Uterus (tissue), 4 donors: ENCODE measurements around the gene ATP5IF1. TPM values are rescaled to one million over a fixed set of nuclear protein-coding genes. Genes with fewer than 3 reads are reported as not detected.

ENCODE experiments used
- DNase-seq, 2 donors: peaks; one replicate each; pipeline ENCODE4 v3.0.0-alpha.2; 2019 to 2020
- H3K27ac ChIP-seq, 2 donors: fragments of 200-600 bp; sonication (generic); 1 replicate in 1 of 2; 2 replicates in 1 of 2; pipeline ENCODE4 v1.5.1; 2016 to 2018
- H3K27me3 ChIP-seq, 2 donors: fragments of 200-600 bp; sonication (generic); one replicate each; pipeline ENCODE4 v1.5.1; 2018 to 2019; ENCODE audit warnings: control low read depth in 1 of 2
- H3K36me3 ChIP-seq, 2 donors: fragments of 200-600 bp; sonication (generic); one replicate each; pipeline ENCODE4 v1.5.1; 2019; ENCODE audit warnings: control low read depth in 1 of 2
- H3K4me1 ChIP-seq, 2 donors: fragments of 200-600 bp; sonication (generic); one replicate each; pipeline ENCODE4 v1.5.1; 2018 to 2019; ENCODE audit warnings: control low read depth in 1 of 2
- H3K4me3 ChIP-seq, 2 donors: fragments of 200-600 bp; sonication (generic); 1 replicate in 1 of 2; 2 replicates in 1 of 2; pipeline ENCODE4 v1.5.1; 2018 to 2019; ENCODE audit warnings: mild to moderate bottlenecking in 1 of 2
- H3K9me3 ChIP-seq, 2 donors: fragments of 200-600 bp; sonication (generic); one replicate each; pipeline ENCODE4 v1.5.1; 2019; ENCODE audit warnings: control low read depth in 1 of 2
- POLR2A ChIP-seq, 2 donors: fragments of 450-650 bp; IDR thresholded peaks; one replicate each; pipeline ENCODE4 v1.6.1; 2016; ENCODE audit warnings: antibody characterized with exemption in 2 of 2, mild to moderate bottlenecking in 1 of 2, moderate library complexity in 1 of 2
- intact Hi-C: fragments of 100-400 bp; cut with DNase I; formaldehyde crosslinking; loops from one replicate; pipeline ENCODE4 v1.15.1; 2023; ENCODE audit warnings: low total_unique reads
- total RNA-seq, 4 donors: library from RNA; depleted of rRNA in 3 of 4; stranded (reverse); fragments of >200 nt in 3 of 4; gene quantifications; one replicate each; pipeline versions ENCODE4 v1.1.0 to v1.2.4, GENCODE V29; 2014 to 2023
- TF ChIP-seq, protein P1 (sequence below), 4 experiments: fragments of 200-600 bp in 2 of 4; fragments of 450-650 bp in 2 of 4; sonication (generic) in 2 of 4; IDR thresholded peaks; one replicate each; pipeline ENCODE4 v1.5.1; 2016 to 2019; ENCODE audit warnings: antibody characterized with exemption in 4 of 4, mild to moderate bottlenecking in 2 of 4, moderate library complexity in 1 of 4
- donor health status: DM: yes; HTN: yes; CAD: no.

The ATP5IF1 gene
- total RNA-seq, result 100 to 1,000 TPM in 1 of 4 donors, 10 to 100 TPM in 3; 57.1 to 103 (median 82.2) TPM

DNA sequence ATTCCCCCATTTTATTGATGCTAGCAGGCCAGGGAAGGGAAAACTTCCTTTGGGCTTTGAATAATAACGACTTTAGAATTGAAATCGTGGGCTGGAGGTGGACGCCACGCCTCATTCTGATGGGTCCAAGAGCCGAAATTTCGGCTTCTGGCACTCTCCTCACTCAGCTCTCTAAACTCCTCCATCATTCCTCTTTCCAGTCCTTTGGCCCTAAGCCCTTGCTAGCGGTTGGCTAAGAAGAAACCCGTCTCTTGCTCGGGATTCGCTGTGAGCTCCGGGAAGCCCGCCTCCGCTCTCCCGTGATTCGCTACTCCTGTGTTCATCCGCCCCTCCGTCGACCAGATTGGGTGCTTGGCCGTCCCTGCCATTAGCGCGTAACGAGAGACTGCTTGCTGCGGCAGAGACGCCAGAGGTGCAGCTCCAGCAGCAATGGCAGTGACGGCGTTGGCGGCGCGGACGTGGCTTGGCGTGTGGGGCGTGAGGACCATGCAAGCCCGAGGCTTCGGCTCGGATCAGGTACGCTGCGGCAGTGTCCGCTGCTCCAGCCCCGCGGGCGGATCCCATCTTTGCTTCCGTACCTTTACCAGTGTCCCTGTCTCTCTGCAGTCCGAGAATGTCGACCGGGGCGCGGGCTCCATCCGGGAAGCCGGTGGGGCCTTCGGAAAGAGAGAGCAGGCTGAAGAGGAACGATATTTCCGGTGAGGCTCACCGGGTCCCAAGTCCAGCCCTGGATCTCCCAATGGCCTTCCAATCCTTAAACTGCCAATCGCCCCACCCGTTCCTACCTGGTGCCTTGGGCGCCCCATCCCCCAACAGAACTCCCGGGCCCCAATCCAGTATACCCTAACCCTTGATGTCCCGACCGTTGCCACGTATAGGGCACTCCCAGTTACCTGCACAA lies at the start of gene ATP5IF1:
ATP5IF1 (plus strand) TSS at position 370 of the 901 bp plus-strand sequence; CDS start at position 430, 60 bp downstream.
- intact Hi-C loops, result no loop called here
- H3K9me3 ChIP-seq, result no peaks in the 10 kb centered on the region
- H3K27me3 ChIP-seq, result no peaks in the 10 kb centered on the region
- H3K27ac ChIP-seq, result peak within 1 kb of the TSS; percentile 79 to 88
- H3K4me3 ChIP-seq, result peak within 1 kb of the TSS; percentile 51 to 85
- H3K4me1 ChIP-seq, result peaks cover 0 to 8% of the 10 kb centered on the region in 2 donors
- DNase-seq, result peak; percentile 97 to 98
- no peaks in the 10 kb centered on the region for H3K36me3 ChIP-seq
- peak; percentile 96 to 97 for TF ChIP-seq POLR2A (IDR thresholded peaks at IDR 0.05)
- TF ChIP-seq, protein P1, sequence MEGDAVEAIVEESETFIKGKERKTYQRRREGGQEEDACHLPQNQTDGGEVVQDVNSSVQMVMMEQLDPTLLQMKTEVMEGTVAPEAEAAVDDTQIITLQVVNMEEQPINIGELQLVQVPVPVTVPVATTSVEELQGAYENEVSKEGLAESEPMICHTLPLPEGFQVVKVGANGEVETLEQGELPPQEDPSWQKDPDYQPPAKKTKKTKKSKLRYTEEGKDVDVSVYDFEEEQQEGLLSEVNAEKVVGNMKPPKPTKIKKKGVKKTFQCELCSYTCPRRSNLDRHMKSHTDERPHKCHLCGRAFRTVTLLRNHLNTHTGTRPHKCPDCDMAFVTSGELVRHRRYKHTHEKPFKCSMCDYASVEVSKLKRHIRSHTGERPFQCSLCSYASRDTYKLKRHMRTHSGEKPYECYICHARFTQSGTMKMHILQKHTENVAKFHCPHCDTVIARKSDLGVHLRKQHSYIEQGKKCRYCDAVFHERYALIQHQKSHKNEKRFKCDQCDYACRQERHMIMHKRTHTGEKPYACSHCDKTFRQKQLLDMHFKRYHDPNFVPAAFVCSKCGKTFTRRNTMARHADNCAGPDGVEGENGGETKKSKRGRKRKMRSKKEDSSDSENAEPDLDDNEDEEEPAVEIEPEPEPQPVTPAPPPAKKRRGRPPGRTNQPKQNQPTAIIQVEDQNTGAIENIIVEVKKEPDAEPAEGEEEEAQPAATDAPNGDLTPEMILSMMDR (IDR thresholded peaks at IDR 0.05), result no peak

DNA sequence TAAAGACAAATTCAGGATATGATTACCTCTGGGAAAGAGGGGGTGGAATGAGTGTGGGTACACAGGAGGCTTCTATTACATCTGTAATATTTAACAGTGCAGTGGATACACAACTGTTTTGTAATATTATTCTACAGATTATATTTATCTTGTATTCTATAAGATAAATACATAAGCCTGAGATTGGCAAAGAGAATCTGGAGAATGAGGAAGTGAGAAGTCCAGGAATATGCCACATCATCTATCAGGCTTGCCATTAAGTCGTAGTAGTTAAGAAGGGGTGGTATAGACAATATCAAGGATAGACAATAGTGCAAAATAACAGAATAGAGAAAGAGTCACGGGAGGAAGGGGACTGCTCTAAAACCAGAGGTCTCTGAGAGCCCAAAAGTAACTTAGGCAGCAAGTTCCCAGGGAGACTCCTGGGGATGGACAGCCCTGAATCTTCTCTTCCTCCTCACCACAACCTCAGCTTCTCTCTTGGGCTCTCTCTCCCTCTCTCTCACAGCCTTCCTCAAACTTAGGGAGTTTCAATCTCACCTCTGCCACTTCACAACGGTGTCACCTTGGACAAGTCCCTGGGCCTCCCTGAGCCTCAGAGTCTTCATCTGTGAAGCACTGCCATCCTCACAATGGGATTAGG lies 45.5 kb upstream of the ATP5IF1 start:
- no peaks in the 10 kb centered on the region for H3K9me3 ChIP-seq
- no peaks in the 10 kb centered on the region for H3K4me1 ChIP-seq
- no peaks in the 10 kb centered on the region for H3K27me3 ChIP-seq
- H3K4me3 ChIP-seq, result no peak overlapping the region
- DNase-seq, result no peak
- intact Hi-C loops, result no loop called here
- no peak overlapping the region for H3K27ac ChIP-seq
- H3K36me3 ChIP-seq, result no peaks in the 10 kb centered on the region
- TF ChIP-seq POLR2A (IDR thresholded peaks at IDR 0.05), result no peak
- TF ChIP-seq, protein P1 (IDR thresholded peaks at IDR 0.05), result no peak

DNA sequence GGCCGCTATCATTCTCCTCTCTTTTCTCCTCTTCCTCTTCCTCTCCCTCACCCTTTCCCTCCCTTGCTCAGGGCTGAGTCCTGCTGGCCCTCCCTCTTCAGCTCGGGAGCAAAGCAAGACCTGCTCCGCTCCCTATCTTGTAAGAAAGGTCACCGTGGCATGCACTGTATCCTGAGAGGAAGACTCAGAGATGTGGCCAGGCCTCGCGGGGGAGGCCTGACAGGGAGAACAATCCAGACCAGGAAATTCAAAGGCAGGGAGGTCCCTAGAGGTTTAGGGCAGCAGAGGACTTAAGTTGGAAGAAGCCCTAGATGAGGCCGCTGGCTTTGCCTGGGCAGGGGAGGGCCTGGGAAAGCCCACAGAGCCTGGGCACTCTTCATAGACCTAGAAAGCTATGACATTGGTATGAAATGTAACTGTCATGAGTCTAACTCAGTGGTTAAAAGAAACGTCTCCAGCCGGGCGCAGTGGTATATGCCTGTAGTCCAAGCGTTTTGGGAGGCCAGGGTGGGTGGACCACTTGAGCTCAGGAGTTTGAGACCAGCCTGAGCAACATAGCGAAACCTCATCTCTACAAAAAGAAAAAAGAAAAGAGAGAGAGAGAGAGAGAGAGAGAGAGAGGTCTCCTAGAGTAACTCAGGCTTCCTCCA lies 44.8 kb upstream of the ATP5IF1 start:
- Histone ChIP-seq H3K4me1 (no peaks in the 10 kb centered on the region), H3K4me3 (no peak overlapping the region), H3K27me3 (no peaks in the 10 kb centered on the region), H3K27ac (peak overlapping the region in 1 of 2 donors; percentile 0), H3K36me3 (no peaks in the 10 kb centered on the region), H3K9me3 (no peaks in the 10 kb centered on the region)
- TF ChIP-seq, protein P1 (IDR thresholded peaks at IDR 0.05), result no peak
- no peak for TF ChIP-seq POLR2A (IDR thresholded peaks at IDR 0.05)
- intact Hi-C loops, result no loop called here
- DNase-seq, result no peak

DNA sequence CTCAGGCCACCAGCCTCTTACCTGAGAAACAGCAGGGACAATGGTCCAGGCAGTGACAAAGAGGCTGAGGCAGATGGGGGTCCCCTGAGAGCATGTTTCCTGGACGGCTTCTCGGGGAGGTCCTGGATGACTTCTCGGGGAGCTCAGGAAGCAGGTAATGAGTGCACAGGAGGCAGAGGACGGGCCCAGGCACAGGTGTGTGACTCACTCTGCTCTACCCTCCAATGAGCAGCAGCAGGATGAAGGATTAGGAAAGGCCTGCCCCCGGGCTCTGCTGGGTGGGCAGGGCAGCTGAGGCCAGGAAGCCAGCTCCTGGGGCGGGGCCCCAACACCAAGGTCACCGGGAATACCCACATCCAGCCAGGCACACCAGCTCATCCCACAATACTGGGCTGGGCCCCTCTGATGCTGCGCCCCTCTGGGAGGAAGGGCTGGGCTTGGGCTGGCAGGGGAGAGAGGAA lies 42.2 kb upstream of the ATP5IF1 start:
- DNase-seq, result no peak
- H3K9me3 ChIP-seq, result no peaks in the 10 kb centered on the region
- no peaks in the 10 kb centered on the region for H3K27me3 ChIP-seq
- H3K4me3 ChIP-seq, result no peak overlapping the region
- no peak overlapping the region for H3K27ac ChIP-seq
- no peaks in the 10 kb centered on the region for H3K4me1 ChIP-seq
- TF ChIP-seq, protein P1 (IDR thresholded peaks at IDR 0.05), result no peak
- intact Hi-C loops, result no loop called here
- no peaks in the 10 kb centered on the region for H3K36me3 ChIP-seq
